Vagina (tissue), 2 donors: Measurements from ENCODE around the gene PA2G4.
A peak's percentile ranks its signal among the peaks of the same experiment; 100 is the strongest.

Experiments
- CTCF ChIP-seq, 3 experiments: fragments of 450-650 bp in 2 of 3; fragments of 200-600 bp in 1 of 3; sonication (generic) in 1 of 3; IDR thresholded peaks; one replicate each; pipeline ENCODE4 v1.5.1; 2017 to 2019; ENCODE audit warnings: antibody characterized with exemption in 3 of 3, mild to moderate bottlenecking in 2 of 3, moderate library complexity in 2 of 3
- POLR2A ChIP-seq, 2 donors: fragments of 450-650 bp; IDR thresholded peaks; one replicate each; pipeline ENCODE4 v1.6.1; 2017; ENCODE audit warnings: antibody characterized with exemption in 2 of 2, mild to moderate bottlenecking in 2 of 2, moderate library complexity in 2 of 2

- TF ChIP-seq CTCF (IDR thresholded peaks at IDR 0.05), result peak in 2 of 3 experiments; percentile 60 to 61
- no peak for TF ChIP-seq POLR2A (IDR thresholded peaks at IDR 0.05)
These were observed 25.2 kb upstream of the PA2G4 start for GRCh38 chr12:56078931-56079722.
